D341Med (cell line): ENCODE results near the gene KBTBD7.
"Not testable (repeated sequence)": the region's sequence is repeated elsewhere in the genome, so short reads cannot be mapped to it uniquely, and the experiment has no call there.

Experiments used
- DNase-seq: peaks from one replicate; pipeline ENCODE4 v3.0.0; 2012; ENCODE audit warnings: low spot score

The KBTBD7 gene

DNA sequence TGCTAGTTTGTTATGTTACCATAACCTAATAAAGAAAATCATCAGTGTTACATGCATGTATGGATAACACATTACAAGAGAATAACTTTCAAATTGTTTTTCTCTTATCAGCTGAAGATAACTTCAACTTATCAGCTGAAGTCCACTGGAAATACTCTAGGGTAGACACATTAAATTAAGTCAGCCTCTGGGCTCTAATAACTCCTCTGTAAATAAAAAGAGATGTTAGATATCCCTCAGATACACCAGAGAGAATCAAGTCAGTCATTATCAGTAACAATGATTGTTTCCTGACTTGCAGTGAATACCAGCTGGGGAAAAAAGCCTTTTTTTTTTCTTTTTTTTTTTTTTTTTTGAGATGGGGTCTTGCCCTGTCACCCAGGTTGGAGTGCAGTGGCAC is 1.6 kb upstream of the KBTBD7 start:
- no peak for DNase-seq

DNA sequence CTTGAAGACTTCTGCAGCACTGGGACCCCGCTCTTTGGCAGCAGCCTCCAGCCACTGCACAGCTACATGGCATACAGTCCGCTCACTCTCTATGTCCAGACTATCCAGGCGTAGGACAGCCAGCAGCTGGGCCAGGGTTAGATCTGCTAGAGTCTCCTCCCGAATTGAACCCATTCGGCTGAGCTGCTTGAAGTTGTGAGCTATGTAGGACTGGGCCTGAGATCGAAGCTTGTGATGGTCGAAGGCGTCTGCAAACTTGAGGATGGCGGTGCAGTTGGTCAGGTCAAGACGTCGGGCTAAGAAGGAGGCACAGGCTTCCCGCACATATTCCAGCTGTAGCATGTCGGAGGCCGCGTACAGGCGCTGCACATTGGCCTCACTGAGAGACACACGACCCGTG is 900 bp downstream of the KBTBD7 start:
- no peak for DNase-seq

DNA sequence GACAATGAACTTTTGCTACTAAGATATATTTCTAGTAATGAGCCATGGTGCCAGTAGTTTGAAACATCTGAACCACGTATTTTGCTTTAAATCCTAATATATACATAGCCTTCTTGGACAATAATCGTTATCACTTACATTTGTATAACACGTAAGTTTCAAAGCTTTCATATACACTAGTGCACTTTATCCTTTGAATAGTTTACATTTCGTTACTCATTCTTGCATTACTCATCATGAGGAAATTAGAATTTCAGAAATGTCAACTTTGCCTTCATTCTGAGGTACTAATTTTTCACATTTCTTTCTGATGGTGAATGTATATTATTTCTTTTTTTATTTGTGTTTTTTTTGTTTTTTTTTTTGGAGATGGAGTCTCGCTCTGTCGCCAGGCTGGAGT is 5.8 kb downstream of the KBTBD7 start:
- no peak for DNase-seq

DNA sequence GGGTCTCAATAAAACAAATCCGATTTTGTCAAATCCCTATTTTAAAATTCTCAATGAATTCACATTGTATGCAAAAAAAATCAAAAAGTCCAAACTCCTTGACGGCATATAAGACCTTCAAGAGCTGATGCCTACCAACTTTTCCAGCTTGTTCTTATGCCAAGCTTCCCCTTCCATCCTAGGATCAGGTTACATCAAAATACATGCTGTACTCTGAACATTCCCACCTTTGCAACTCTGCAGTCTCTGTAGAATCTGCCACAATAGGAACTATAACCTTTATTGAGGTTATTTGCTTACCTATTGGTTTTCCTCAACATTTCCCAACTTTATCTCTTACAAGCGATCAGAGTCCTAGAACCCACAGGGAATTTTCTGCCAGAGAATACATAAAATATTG is 7.9 kb downstream of the KBTBD7 start:
- DNase-seq = no peak

DNA sequence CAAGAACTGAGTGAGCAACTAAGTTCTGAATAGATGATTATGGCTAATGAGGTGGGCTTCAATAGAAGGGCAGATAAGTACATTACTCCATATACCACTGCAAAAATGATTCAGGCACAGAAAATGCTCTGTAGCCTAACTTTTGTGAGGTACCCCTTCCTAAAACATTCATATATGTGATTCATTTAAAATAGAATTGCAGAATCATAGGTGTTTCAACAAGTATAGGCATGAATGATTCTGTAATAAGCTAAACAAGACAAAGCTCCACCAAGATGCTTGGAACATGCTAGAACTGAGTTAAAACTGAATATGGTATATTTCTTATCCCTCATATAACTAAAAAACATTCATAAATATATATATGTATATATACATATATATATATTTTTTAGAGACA is 12.1 kb downstream of the KBTBD7 start:
- DNase-seq = no peak

DNA sequence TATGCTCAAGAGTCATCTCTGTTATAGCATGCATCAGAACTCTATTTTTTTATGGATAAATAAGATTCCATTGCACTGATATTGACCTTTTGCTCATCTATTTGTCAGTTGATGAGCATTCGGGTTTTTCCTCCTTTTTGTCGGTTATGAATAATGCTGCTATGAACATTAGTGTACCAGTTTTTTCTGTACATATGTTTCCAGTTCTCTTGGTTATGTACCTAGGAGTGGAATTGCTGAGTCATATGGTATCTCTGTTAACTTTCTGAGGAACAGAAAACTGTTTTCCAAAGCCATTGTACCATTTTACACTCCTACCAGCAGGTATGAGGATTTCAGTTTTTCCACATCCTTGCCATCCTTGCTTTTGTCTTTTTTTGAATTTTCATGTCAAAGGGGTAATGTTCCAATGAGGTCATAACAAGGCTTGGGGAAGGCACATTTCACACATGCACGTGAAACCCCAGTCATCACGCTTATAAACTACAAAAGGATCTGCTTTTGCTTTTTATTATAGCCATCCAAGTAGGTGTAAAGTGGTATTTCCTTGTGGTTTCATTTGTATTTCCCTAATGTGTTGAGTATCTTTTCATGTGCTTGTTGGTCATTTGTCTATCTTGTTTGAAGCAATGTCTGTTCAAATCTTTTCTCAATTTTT is 14.6 kb downstream of the KBTBD7 start:
- DNase-seq = no peak

DNA sequence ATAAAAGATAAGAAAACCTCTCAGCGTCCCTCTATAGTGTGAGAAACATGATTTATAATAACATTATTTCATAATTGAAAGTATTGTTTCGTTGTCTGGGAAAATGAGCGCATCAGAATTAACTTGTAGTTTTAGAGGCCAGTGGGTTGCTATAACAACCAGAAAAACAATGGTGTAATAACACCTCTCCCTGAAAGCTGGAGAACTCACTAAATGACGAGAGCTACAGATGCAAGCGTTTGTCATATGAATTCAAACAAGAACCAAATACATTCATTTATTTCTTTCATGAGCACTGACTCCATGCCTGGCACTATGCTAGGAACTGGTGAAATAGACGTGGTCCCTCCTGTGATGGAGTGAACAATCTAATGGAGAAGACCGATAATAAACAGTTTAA is 16.3 kb downstream of the KBTBD7 start:
- no peak for DNase-seq

DNA sequence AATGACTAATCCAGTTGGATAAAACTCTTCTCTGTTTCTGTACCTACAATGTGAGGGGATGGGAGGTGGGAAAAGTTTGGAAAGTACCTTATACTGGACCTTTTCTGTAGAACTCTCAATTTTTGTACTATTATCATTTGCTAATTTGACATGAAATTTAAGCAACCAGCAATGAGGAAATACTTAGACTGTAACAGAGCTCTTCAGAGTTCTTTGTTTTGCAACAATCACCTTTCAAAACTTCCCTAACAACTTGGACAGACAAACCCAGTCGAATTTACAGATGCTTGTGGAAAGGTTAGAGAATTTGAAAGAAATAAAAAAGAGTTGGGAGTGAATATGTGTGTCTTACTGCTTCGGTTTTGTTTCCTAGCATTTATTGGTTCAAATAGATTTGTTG is 16.8 kb downstream of the KBTBD7 start:
- DNase-seq = no peak

DNA sequence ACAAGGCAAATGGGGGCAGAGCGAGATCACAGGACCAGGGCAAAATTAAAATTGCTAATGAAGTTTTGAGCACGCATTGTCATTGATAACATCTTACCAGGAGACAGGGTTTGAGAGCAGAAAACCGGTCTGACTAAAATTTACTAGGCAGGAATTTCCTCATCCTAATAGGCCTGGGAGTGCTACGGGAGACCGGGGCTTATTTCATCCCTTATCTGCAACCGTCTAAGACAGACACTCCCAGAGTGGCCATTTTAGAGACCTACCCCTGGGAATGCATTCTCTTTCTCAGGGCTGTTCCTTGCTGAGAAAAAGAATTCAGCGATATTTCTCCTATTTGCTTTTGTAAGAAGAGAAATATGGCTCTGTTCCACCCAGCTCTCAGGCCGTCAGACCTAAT is 18.8 kb downstream of the KBTBD7 start:
- not testable (repeated sequence) for DNase-seq

DNA sequence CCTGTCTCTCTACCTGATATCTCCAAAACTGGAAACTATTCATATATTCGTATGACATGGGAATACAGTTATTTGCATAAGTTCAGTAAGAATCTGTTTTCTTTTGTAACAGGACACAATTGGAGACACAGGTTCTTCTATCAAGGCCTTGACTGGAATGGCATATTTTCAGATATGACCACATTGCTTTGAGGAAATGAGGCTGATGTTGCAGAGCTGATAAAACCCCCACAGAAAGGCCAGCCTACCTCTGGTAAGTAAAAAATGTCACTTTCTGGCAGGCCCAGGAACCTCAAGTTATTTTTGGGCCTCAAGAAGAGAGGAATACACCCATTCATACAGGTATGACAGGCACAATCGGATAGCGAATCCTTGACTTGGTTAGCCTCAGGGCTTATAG is 32.2 kb downstream of the KBTBD7 start:
- DNase-seq = no peak

DNA sequence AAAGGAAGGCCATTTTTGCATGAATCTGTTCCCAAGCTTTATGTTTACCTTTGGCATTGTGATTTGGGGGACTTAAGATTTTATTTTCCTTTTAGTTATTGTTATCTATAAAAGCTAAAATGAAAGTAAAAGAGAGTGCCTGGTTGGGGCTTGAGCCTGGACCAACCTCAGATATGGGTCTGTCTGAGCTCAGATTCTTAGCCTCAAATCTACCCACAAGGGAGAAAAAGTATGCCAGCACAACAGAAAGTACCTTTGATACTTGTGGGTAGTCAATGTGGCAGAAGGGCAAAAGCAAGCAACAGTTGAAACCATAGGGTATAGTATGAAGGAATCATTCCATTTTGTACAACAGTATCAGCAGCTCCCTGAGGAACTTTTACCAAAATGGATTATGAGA is 35.2 kb downstream of the KBTBD7 start:
- no peak for DNase-seq

DNA sequence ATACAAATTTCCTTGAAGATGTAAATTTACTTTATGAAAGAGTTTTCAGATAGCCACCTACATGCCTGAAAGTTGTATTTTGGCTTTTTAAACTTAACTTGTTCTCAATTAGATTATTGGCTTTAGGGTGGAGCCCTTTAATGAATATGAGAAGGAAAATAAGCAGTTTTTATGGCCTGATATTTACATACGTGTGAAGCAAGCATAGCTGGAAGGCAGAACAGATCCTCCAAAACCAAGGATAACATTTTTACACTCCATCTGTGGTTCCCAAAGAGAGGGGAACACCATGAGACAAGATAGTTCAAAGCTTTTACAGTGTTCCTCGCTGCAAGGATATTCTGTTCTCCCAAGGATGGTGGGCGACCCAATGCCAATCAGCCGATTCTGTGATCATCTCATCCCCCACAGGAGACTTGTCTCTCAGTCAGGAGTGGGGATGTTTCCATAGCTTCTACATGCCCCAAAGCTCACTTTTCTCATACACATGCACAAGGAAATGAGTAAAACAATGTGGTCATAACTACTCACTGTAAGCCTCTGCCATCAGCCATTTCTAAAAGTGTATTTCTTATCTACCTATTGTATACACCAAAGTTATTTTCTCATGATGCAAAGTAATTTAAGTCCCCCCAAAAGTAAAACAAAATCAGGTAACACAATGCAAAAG is 37.2 kb downstream of the KBTBD7 start:
- no peak for DNase-seq

DNA sequence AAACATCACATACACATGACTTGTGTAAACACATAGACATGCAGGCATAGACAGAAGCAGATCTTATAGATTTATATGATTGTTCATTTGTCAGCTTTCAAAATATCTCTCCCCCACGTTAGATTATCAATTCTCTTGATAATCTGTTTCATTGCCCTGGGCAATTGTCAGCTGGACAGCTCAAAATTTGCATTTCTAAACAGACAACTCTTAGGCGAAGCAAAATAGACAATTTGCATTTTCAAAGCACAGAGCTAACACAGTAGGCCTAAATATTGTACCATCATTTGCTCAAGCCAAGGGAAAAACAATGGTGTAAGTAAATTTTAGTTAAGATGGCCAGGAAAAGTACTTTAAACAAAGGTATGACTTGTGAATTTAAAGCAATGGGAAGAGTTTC is 37.7 kb downstream of the KBTBD7 start:
- DNase-seq = no peak

DNA sequence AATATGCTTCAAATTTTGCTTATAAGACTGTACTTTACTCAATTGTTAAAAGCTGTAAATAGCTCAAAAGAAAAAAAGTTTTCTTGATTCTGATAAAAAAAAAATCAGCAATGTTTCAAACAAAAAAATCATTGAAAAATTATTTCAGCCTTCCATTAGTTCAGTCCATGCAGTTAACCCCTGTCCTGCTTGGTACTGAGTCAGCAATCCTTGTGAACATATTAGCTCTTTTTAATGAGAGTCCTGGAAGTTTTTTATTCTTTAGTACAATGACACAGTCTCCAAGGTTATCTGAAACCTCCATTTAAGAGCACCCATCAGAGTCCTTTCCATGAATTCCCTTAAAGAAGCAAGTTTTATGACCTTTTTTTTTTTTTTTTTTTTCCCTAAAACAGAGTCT is 40.3 kb downstream of the KBTBD7 start:
- DNase-seq = no peak

DNA sequence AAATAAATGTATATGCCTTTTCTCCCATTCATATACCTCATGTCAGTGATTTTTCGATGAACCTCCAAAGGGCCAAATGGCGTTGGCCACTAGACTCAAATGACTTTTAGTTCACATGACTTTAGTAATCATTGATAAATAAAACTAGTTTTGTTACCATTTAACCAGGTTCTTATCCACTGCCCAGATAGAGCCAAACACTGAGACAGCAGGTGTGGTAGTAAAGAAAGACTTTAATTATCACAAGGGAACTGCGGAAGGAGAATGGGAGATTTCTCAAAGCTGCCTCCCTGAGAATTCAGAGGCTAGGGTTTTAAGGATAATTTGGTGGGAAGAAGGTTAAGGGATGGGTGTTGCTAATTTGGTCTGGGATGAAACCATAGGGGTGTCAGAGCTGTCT is 42.4 kb downstream of the KBTBD7 start:
- DNase-seq = no peak

DNA sequence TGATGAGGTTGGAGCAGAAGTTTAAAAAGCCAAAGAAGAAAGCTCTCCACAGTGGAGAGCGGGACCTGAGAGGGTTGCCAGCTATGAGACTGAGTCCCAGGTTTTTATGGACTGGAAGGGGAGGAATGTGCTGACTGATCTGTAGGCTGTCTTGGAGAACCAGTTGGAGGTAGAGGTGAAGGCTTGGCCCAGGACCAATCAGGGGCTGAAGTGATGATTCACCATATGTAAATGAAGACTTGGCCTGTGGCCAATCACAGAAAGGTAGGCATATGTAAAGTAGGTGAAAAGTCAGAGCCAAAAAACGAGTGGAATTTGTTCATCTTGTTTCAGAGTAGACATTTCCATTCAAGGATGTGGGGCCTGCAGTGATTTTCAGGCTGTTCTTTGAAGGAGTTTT is 44.3 kb downstream of the KBTBD7 start:
- DNase-seq = no peak

DNA sequence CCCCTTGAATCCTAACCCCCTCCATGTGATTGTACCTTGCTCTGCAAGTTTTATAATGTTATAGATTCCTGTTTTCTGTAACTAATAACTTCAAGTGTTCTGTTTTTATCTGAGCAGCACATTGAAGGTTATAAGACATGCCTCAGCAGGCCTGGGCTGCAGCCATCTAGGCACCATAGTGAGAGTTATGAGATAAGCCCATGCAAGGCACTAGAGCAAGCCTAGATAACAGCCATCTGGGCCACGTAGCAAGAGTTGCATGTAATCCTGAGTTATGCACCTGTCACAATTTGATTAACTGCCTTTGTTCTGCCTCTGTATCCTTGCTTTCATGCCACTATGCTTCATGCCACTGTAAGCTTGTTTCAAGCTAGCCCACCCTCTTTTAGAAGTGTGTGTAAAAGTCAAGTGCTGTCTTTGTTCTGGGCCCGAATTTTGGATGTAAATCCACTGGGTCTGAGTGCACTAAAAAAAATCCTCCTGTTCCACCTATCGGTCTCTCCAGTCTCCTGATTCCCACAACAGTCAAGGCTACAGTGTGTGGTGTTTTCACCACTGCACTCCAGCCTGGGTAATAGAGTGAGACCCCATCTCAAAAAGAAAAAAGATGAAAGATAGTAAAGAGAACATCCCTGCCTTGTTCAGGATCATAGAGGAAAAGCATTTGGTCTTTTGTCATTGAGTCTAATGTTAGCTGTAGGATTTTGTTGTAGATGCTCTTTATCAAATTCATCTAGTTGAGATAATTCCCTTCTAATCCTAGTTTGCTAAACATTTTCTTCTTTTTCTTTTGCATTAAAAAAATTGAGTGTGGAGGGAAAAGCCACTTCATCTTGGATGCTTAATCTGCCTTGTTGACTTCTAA is 45.7 kb downstream of the KBTBD7 start:
- DNase-seq = no peak

DNA sequence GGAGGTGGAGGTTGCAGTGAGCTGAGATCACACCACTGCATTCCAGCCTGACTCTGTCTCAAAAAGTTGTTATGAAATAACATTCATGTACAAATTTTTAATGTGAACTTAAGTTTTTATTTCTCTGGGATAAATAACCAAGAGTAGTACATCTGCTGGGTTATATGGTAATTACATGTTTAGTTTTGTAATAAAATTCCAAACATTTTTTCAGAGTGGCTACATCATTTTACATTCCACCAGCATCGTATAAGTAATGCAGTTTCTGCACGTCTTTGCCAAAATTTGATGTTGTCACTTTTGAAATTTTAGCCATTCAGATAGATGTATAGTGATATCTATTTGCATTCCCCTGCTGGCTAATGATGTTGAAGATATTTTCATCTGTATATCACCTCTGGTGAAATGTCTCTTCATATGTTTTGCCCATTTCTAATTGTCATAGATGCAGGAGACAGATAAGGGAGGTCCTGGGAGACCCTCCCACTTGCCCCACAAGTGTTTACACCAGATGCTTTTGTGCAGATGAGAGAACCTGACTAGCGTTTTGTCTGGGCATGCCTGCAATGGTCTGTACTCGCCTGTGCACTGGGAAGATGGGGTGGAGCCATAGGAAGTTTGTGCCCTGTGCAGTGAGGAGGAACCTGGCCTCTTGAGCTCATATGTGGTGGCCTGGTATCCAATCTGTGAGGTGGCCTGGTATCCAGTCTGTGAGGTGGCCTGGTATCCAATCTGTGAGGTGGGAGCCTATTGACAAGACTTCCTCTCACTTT is 49.0 kb downstream of the KBTBD7 start:
- DNase-seq = no peak

DNA sequence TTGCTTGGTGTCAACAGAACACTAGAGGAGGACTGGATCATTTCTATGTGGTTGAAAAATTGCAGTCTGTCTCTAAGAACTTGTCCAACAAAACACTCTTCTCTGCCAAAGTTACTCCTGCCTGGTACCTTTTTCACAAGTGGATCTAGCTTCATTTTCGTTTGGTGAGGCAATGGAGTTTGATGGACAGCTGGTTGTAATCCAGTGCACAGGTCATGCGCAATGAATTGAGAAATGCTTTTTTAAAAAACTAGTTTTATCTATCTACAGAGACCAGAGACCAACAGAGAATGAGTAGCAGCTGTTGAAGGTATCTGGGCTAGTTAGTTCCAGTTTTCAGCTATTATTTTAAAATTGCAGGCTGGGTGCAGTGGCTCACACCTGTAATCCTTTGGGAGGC is 49.8 kb downstream of the KBTBD7 start:
- DNase-seq = no peak
